DMS53 (cell line): Measurements from ENCODE around the gene FNDC3B.

Experiments
- DNase-seq: peaks from one replicate; lab custom pipeline; 2025; lab: John Stamatoyannopoulos, UW

The FNDC3B gene

GRCh38 chr3:172094621-172095557, 55.5 kb downstream of the FNDC3B start:
- DNase-seq: peak; percentile 4

- DNase-seq: peak; percentile 38
Measured at GRCh38 chr3:172096881-172097420, 57.6 kb downstream of the FNDC3B start.

- DNase-seq: peak; percentile 8
Measured at GRCh38 chr3:172097585-172097984, 58.2 kb downstream of the FNDC3B start.

- DNase-seq: peak; percentile 92
Measured at GRCh38 chr3:172098698-172099494, 59.5 kb downstream of the FNDC3B start.

- no peak for DNase-seq
Measured at GRCh38 chr3:172099495-172099808, 60.1 kb downstream of the FNDC3B start.

GRCh38 chr3:172100482-172100881, 61.1 kb downstream of the FNDC3B start:
- peak; percentile 46 for DNase-seq

GRCh38 chr3:172101107-172101506, 61.7 kb downstream of the FNDC3B start:
- DNase-seq: peak; percentile 42

- DNase-seq: peak; percentile 48
Measured at GRCh38 chr3:172102123-172102882, 62.9 kb downstream of the FNDC3B start.

- peak; percentile 46 for DNase-seq
Measured at GRCh38 chr3:172102883-172103310, 63.5 kb downstream of the FNDC3B start.

- DNase-seq: peak; percentile 44
Measured at GRCh38 chr3:172103724-172104123, 64.3 kb downstream of the FNDC3B start.

- DNase-seq: peak; percentile 21
Measured at GRCh38 chr3:172104471-172105072, 65.2 kb downstream of the FNDC3B start.

- no peak for DNase-seq
Measured at GRCh38 chr3:172106037-172106954, 66.9 kb downstream of the FNDC3B start.

- no peak for DNase-seq
Measured at GRCh38 chr3:172106989-172107388, 67.6 kb downstream of the FNDC3B start.

GRCh38 chr3:172107403-172107802, 68.0 kb downstream of the FNDC3B start:
- no peak for DNase-seq

GRCh38 chr3:172110127-172110779, 70.9 kb downstream of the FNDC3B start:
- no peak for DNase-seq

GRCh38 chr3:172111163-172111562, 71.8 kb downstream of the FNDC3B start:
- DNase-seq: no peak

GRCh38 chr3:172112078-172112733, 72.8 kb downstream of the FNDC3B start:
- no peak for DNase-seq

- no peak for DNase-seq
Measured at GRCh38 chr3:172112734-172113120, 73.3 kb downstream of the FNDC3B start.

GRCh38 chr3:172113710-172114109, 74.3 kb downstream of the FNDC3B start:
- DNase-seq: no peak
